ENCODE results near the gene CDK4.
A peak's percentile ranks its signal among the peaks of the same experiment; 100 is the strongest.

CDK4 gene

GRCh38 chr12:57756406-57757341 lies 4.6 kb upstream of the CDK4 start:
- TF ChIP-seq CTCF (IDR thresholded peaks at IDR 0.05; ENCODE audit: low read depth, low read length): peak; percentile 48
- peak in 1 of 2 donors; percentile 36 for DNase-seq (ENCODE audit: low read depth in 2 of 2)
- H3K4me3 ChIP-seq (replicated peaks in 1 of 2; ENCODE audit: low read depth in 2 of 2, low read length in 2 of 2): no peak overlapping the region

DNA sequence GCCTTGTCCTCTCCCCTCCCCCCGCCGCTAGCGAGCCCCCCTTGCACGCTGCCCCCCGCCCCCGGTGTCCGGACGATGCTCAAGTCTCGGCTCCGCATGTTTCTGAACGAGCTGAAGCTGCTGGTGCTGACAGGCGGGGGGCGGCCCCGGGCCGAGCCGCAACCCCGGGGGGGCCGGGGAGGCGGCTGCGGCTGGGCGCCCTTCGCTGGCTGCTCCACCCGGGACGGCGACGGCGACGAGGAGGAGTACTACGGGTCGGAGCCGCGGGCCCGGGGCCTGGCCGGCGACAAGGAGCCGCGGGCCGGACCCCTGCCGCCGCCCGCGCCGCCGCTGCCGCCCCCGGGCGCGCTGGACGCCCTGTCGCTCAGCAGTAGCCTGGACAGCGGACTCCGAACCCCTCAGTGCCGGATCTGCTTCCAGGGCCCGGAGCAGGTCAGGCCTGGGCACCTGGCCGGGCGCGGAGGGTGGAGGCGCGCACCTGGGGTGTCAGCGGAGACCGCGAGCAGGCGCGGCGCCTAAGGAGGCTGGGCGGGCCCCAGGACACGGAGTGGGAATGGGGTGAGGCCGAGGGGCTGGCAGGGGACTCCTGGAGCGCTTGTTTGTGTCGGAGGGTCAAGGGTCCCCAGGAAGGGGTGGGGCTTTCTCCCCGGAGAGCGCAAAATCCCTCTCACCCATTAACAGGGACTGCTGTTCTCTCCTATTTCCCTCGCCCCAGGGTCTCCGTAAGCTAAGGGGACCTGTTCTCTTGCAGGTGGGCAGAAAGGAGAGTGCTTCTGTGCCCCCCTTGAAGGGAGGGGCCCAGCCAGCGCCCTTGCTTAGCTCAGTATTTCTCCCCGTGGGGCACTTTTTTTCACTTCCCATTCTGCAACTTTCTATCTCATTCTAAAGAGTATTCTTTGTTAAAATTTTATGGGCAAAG lies 3.6 kb upstream of the CDK4 start:
- DNase-seq (ENCODE audit: low read depth in 2 of 2): no peak
- peak overlapping the region; percentile 40 to 49 for H3K4me3 ChIP-seq (replicated peaks in 1 of 2; ENCODE audit: low read depth in 2 of 2, low read length in 2 of 2)
- TF ChIP-seq CTCF (IDR thresholded peaks at IDR 0.05; ENCODE audit: low read depth, low read length): no peak

GRCh38 chr12:57755194-57755453 lies 3.0 kb upstream of the CDK4 start:
- peak overlapping the region; percentile 38 to 49 for H3K4me3 ChIP-seq (replicated peaks in 1 of 2; ENCODE audit: low read depth in 2 of 2, low read length in 2 of 2)

DNA sequence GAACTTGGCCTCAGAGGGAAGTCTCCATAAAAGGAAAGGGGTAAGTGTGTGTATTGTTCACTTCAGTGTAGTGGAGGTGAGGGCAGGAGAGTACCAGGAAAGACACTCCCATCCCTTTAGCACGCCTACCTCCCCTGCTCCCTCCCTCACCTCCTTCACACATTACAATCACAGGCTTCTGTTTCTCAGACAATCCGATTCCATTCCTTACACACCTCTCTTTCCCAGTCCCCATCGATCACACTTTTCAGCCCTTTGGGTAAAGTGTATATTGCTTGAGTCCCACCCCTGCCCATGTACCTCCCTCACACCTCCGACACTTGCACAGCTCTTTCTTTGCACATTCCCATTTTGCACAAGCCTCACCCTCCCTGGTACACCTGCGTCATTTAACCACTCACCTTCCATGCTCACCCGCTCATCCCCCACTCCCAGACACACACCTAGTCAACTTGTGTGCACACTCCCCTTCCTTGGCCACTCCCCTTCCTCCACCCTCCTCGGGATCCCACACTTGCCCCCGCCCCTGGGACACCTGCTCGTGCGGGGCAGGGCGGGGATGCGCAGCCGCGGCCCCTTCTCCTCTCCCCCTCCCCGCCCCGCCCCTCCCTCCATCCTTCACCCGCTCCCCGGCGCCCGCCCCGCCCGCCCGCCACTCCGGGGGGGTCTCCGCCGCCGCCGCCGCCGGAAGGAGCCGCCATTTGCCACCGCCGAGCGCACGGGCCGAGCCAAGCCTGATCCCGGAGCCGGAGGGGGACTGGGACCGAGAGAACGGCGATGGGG lies 2.5 kb upstream of the CDK4 start, which contains the start of gene MARCHF9:
Gene MARCHF9 (plus strand): TSS at position 693 of the 783 bp plus-strand sequence. CDS start 426 bp downstream, outside the sequence.
- TF ChIP-seq CTCF (IDR thresholded peaks at IDR 0.05; ENCODE audit: low read depth, low read length): no peak
- DNase-seq (ENCODE audit: low read depth in 2 of 2): no peak

More at GRCh38 chr12:57755194-57755453, 3.0 kb upstream of the CDK4 start:
- TF ChIP-seq CTCF (IDR thresholded peaks at IDR 0.05; ENCODE audit: low read depth, low read length): no peak
- no peak for DNase-seq (ENCODE audit: low read depth in 2 of 2)

GRCh38 chr12:57753756-57754337 lies 1.7 kb upstream of the CDK4 start:
- no peak for DNase-seq (ENCODE audit: low read depth in 2 of 2)
- no peak overlapping the region for H3K4me3 ChIP-seq (replicated peaks in 1 of 2; ENCODE audit: low read depth in 2 of 2, low read length in 2 of 2)
- no peak for TF ChIP-seq CTCF (IDR thresholded peaks at IDR 0.05; ENCODE audit: low read depth, low read length)

More for the DNA sequence above, 2.5 kb upstream of the CDK4 start, which contains the start of gene MARCHF9:
- H3K4me3 ChIP-seq (replicated peaks in 1 of 2; ENCODE audit: low read depth in 2 of 2, low read length in 2 of 2): peak within 1 kb of the TSS; percentile 40 to 49

GRCh38 chr12:57752668-57753000 lies 524 bp upstream of the CDK4 start:
- peak overlapping the region in 1 of 2 donors; percentile 43 for H3K4me3 ChIP-seq (replicated peaks in 1 of 2; ENCODE audit: low read depth in 2 of 2, low read length in 2 of 2)
- no peak for DNase-seq (ENCODE audit: low read depth in 2 of 2)
- TF ChIP-seq CTCF (IDR thresholded peaks at IDR 0.05; ENCODE audit: low read depth, low read length): no peak
